Fibroblast of pulmonary artery (primary cell): Measurements from ENCODE around the gene GRIK1.
A peak's percentile ranks its signal among the peaks of the same experiment; 100 is the strongest.

ENCODE experiments used
- DNase-seq: peaks from one replicate; pipeline ENCODE4 v3.0.0-alpha.2; 2010; ENCODE audit warnings: low read depth
- H3K4me3 ChIP-seq: replicated peaks from 2 replicates; pipeline ENCODE4 v1.5.1; 2011; ENCODE audit warnings: low read depth, mild to moderate bottlenecking, control low read depth, low read length, moderate library complexity
- CTCF ChIP-seq: IDR thresholded peaks from 2 replicates; pipeline ENCODE4 v1.5.1; 2011; ENCODE audit warnings: mild to moderate bottlenecking, control low read depth, low read length, inconsistent platforms; ENCODE audit errors: missing control alignments

The GRIK1 gene

DNA sequence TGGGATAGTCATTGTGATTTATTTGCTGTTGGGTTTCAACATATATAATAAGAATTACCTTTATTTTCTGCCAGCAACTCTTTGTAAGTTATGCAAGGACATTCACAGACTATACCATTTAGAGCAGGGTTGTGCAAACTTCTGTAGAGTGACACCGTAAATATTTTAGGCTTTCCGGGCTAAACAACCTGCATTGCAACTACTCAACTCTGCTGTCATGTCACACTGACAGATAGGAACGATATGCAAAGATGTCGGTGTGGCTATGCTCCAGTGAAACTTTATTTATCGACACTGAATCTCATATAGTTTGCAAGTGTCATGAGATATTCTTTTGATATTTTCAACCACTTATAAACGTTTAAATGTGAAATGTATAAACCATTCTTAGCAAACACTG, 430.7 kb downstream of the GRIK1 start:
- no peak for DNase-seq
- no peak for TF ChIP-seq CTCF
- no peak overlapping the region for H3K4me3 ChIP-seq

DNA sequence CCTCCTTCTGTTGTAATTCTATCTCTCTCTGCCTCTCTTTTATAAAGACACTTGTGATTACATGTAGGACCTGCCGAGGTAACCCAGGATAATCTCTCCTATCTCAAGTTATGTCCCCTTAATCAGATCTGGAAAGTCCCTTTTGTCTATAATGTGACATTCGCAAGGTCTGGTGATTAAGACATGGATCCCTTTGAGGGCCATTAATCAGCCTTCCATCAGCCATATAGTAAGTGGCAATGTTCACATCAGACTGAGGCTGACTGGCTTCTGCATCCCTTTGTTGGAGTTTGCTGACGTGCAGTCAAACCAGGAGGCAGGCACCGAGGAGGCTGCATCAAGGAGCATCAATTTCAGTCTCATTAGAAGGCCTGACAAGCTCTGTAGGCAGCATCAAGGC, 431.5 kb downstream of the GRIK1 start:
- H3K4me3 ChIP-seq, result no peak overlapping the region
- TF ChIP-seq CTCF, result no peak
- DNase-seq, result no peak

DNA sequence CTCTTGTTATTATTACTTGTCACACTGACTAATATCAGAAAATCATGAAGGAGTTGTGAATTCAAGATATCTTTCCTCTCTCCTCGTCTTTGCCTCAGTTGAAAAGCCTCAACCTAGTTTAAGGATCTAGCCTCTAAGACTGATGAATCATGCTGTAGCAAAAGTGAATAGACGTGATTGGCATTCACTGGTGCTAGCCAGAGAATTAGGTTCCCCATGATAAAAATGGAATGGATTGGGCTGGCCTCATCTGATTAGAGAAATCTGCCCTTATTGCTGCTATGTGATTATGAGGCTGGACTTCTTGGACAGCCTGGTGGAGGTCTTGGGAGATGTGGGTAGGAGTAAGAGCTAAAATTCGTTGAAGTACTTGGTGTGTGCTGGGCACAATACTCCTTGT, 432.8 kb downstream of the GRIK1 start:
- H3K4me3 ChIP-seq, result no peak overlapping the region
- DNase-seq, result peak; percentile 3
- TF ChIP-seq CTCF, result no peak

GRCh38 chr21:29506214-29506613, 433.6 kb downstream of the GRIK1 start:
- DNase-seq, result no peak
- TF ChIP-seq CTCF, result no peak
- H3K4me3 ChIP-seq, result no peak overlapping the region

GRCh38 chr21:29504751-29505321, 435.0 kb downstream of the GRIK1 start:
- TF ChIP-seq CTCF, result no peak
- H3K4me3 ChIP-seq, result no peak overlapping the region
- DNase-seq, result peak; percentile 38

DNA sequence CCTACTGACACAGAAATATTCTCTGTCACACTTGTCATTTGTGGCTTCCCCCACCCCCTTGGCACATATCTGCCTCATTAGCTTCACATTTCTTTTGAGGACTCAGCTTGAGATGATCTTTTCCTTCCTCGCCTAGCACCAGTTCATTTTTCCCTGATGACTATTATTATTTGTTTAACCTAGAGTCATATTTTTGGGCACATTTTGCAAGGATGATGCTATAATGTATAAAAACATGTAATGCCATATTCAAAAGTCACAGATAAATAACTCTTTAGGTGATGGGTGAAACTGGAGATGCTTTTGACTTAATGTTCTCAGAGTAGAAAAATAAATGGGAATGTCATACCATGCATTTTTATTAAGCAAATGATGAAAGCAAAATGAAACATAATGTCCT, 438.3 kb downstream of the GRIK1 start:
- DNase-seq, result peak; percentile 43
- no peak for TF ChIP-seq CTCF
- H3K4me3 ChIP-seq, result no peak overlapping the region

- H3K4me3 ChIP-seq, result no peak overlapping the region
- peak; percentile 53 for TF ChIP-seq CTCF
- peak; percentile 33 for DNase-seq
Measured at GRCh38 chr21:29499734-29500343, 440.0 kb downstream of the GRIK1 start.
